HG02885 (cell line): ENCODE data around the gene SDR42E1.
"Not testable (repeated sequence)": the region's sequence is repeated elsewhere in the genome, so short reads cannot be mapped to it uniquely, and the experiment has no call there.

Source experiments
- ATAC-seq: cut with Tn5 transposase; IDR thresholded peaks from one replicate; pipeline ENCODE4 v1.9.1; 2021; ENCODE audit warnings: mild to moderate bottlenecking; ENCODE audit not compliant: unreplicated experiment, poor library complexity

The SDR42E1 gene

DNA sequence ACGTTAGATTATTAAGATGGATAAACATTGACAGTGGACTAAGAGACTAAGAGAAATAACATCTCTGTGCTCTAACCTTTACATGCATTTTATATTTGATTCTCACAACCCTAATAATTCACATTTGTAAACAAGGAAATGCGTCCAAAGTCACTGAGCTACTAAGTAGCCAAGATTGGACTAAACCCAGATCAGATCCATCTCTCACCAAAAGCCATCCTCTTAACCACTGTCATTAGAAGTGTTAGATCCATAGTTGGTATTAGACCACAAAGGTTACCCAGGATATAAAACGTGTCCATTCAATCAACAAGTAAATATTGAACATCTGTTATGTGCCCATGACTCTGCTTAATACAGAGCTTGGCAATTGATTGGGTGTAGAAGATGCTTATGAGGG is 29.0 kb upstream of the SDR42E1 start:
- ATAC-seq: no peak

DNA sequence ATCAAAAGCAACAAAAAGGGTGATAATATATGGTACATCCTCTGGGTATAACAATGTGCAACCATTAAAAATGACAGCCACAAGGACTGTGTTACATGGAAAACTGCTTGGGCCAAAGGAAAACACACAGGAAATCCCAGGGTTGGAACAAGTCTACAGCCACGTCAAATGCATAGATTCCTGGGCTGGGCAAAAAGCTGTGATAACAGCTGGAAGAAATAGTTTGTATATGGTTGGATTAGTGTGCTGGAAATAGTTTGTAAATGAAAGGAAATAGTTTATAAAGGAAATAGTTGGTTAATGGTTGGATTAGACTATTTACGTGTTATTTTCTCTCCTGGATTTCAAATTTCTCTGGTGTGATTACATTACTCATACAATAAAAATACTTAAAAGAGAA is 26.4 kb upstream of the SDR42E1 start:
- no peak for ATAC-seq

DNA sequence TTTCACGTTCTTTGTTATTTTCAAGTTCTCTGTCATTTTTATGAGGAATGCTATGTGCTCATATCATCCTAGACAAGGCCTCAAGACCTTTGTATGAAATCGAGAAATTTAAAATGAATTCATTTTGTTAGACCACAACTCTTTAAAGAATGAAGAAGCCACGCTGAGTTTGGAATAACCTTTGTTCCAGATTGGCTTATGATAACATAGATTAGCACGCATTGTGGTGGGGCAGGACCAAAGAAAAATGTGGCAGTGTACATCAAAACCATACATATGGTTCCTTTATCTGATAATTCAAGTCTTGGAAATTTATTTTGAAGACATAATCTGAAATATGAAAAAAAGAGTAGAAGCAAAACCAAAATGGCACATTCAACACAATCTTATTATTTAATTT is 26.0 kb upstream of the SDR42E1 start:
- ATAC-seq: no peak

DNA sequence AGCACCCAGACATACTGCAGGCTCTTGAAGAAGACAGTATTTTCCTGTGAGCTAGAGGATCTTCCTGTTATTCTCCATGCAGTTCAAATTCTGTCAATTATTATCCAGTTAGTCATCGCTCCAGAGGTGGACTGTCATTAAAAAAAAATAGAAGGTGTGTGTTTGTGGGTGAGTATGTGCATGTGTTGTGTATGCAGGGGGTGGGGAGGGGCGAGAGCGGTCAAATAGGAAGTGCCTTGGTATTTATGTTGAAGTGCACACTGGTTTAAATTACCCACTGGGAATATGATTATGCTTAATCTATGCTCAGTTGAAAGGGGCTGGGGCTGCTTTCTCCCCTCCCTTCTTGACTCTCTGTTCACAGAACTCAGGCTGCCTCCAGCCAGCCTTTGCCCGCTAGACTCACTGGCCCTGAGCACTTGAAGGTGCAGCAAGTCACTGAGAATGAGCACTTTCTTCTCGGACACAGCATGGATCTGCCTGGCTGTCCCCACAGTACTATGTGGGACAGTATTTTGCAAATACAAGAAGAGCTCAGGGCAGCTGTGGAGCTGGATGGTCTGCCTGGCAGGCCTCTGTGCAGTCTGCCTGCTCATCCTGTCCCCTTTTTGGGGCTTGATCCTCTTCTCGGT is 23.8 kb upstream of the SDR42E1 start, which contains the start of gene HSD17B2:
TSS of gene HSD17B2 (plus strand) at position 273 of the 632 bp plus-strand sequence. CDS start at position 445, 172 bp downstream.
- ATAC-seq: no peak

DNA sequence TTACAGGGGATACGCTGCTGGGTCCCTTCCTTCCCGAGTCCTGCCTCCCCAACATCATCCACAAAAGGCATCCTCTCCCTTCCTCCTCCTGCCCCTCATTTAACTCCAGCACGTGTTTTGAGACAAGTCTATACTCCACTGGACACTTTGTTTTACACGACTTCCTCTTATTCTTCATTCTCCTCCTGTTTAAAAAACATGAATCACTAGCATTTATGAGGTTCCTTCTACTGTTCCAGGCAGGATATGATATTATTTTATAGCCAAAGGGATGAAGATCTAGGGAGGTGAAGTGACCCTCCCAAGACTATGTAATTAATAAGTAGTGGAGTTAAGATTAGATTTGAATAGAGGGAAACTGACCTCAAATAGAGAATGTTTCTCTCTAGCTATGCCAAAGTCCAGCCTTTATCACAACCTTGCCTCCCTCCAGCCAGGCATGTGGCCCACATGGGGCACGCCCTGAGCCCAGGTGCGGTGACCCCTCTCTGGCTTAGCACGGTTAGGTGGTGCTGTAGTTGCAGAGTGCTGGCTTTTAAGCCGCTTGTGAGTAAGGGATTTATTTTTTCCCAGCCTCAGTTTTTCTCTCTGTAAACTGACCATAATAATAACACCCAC is 22.5 kb upstream of the SDR42E1 start:
- no peak for ATAC-seq

DNA sequence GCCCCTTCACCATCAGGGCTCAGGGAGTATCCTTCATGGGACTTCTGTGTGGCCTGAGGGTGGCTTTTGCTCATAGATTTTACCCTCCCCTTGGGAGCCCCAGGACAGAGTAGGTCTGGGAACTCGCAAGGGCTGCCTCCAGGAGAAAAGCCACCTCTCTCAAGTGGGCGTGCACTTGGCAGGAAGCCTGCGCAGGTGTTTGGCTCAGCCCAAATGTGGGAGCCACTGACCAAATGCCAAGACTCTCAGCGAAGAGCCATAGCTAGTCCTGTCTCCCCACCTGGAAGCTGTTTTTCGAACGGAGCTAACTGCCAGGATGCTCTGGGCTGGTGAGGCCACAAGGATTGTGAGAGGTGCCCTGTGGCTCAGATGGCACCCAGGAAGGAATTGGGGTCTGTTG is 21.7 kb upstream of the SDR42E1 start:
- ATAC-seq: no peak

DNA sequence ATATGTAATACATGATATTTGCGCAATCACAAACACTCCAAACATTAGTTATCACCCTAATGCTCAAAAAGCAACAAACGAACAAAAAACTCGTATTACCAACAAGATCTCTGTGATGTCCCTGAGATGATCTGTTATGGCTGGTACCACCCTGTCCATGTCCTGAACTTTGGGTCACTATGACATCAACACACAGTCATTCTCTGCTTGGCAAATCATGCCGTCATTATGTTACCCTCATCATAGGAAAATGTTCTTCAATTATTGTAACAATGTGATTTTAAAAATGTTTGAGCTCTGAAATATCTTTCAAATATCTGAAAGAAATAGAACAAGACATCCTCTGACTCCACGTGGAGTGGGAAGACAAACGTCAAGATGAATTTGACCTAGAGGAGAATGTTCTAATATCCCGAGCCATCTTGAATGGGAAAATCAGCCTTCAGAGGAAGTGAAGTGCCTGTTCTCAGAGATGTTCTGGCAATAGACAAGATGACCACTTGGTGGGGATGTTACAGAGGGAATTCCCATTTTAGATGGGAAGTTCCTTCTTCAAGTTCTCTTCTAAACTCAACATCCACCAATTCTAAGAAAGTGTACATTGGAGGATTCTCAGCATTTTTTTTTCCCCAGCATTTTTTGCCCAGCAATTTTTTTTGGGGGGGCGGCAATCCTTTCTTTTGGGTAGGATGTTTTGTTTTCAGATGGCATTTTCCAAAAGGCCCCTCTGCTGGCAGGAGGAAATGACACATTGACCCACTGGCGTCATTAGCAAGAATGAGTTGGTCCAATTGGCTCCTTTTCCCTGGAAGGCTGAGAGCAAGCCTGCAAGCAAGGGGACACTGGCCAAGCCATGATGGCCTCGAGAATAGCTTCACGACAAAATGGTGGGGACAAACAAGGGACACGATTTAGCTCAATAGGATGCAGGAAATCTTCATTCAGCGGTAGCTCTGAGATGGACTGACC is 20.1 kb upstream of the SDR42E1 start:
- ATAC-seq: no peak

DNA sequence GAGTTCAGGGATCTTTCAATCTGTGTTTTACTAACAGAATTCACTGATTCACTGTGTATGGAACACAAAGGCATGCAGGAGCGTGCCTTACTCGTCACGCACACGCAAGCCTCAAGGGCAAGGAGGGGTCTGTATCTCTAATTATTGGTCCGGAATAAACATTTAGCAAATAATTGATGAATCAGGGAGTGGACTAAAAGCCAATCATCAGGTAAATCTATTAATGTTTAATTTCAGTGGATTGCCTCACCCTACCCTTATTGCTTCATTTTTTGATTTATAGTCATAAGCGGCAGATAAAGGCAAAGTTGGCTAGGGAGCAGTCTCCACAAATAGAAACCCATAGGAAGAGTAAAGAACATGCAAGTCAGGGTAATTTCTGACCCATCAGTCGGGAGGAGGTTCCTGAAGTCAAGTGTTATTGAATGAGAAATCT is 16.4 kb upstream of the SDR42E1 start:
- ATAC-seq: no peak

DNA sequence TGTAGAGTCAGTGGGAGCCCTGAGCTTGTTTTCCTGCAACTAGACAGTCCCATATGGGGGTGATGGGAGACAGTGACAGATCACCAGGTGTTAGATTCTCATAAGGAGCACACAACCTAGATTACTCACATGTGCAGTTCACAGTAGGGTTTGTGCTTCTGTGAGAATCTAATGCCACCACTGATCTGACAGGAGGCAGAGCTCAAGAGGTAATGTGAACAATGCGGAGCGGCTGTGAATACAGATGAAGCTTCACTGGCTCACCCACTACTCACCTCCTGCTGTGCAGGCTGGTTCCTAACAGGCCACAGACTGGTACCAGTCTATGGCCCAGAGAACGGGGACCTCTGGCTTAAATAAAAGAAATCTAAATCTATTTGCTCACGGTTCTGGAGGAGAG is 13.6 kb upstream of the SDR42E1 start:
- no peak for ATAC-seq

DNA sequence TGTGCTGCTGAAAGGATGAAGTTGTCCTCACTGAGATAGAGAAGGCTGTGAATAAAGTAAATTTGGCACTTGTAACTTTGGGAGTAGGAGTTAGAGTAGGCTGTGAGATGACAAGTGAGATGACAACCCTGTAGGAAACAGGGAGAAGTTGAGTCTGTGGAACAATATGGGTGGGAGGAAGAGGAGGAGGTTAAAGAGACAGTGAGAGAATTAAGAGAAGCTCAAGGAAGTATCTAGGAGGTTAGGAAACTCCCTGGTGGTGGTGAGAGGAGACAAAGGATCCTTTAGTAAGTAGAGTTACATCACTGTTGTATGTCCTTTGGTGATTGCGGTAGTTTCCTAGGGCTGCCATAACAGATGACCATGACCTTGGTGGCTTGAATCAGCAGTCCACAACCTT is 13.0 kb upstream of the SDR42E1 start:
- ATAC-seq: no peak

DNA sequence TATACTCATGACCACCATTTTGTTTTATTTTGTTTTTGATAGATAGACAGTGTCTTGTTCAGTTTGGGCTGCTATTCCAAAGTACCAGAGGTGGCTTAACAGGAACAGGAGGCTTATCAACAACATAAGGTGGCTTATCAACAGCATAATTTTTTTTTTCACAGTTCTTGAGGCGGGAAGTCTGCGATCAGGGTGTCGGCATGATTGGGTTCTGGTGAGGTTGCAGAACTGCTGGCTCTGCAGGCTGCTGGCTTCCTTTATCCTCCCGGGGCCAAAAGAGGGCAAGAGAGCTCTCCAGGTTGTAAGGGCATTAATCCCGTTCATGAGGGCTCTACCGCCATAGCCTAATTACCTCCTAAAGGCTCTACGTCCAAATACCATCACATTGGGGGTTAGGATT is 11.9 kb upstream of the SDR42E1 start:
- ATAC-seq: no peak

DNA sequence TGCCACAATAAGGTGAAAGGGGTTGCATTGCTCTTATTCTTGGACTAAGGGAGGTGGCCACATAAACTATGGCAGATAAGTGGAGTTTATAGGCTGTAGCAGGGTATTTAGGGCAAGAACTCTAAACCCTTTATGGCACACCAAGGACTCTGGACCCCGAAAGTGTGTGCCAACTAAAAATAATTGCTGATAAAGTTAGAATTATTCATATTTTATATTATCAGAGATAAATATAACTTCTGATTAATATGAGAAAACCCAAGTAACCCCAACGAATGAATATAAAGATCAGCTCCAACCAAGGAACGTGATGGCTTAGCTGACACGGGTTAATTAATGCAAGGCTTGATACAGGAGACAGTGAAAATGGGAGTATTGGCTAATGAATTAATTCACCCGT is 8.8 kb upstream of the SDR42E1 start:
- ATAC-seq: no peak

DNA sequence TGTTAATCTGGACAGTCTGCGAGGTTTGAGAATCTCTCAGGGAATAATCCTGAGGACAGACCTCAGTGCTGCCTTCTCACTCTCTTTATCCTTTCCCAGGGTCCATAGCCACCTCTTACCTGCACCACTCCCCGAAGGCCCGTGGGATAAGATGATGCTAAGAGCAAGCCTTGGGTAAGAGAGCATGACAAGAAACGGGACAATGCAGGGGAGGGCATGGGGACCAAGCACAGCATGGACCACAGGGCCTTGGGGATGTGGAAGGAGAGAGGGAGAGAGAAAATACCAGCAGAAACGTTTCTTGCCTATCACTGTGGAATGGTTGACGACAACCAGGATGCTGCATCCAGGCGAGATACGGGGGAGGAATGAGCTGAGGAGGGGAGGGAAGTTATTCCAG is 8.3 kb upstream of the SDR42E1 start:
- ATAC-seq: no peak

DNA sequence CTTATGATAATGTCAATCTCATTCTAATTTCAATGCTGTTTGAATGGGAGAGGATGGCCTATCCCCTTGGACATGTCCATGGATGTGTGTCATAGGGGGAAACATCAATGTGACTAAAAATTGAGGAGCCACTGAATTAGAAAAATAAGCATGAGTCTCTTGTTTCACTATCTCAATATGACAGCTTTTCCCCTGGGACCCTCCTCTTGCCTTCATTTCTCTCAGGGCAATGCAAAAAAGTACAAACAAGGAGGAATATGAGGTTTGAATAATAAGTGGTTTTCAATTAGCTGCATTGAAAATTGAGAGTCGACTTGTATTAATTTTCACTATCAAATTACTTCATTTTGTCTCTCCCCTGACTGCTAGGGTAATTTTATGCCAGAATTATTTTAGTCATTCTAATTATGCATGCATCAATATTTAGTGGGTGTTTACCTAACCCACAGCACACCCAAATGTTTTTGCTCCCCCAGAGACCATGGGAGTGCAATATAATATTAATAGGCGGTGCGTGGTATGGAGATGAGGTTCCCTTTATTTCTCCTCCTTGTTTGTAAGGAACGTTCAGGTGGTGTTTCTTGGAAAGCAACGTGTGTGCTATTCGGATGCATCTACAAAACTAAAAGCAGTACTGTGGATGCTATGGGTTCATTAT is 6.8 kb upstream of the SDR42E1 start:
- no peak for ATAC-seq

DNA sequence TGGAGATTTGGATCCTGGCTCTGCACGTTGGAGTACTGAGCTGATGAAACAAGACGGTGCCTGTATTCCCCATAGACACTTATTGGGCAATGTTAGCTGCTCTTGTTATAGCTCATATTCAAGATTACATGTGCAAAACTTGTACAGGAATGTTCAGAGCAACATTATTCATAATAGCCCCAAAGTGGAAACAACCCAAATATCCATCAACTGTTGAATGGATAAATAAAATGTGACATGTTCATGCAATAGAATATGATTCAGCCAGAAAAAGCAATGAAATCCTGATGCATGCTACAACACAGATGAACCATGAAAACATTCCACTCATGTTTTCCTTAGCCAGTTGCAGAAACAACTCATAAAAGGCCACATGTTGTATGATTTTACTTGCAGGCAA is 5.7 kb upstream of the SDR42E1 start:
- no peak for ATAC-seq

DNA sequence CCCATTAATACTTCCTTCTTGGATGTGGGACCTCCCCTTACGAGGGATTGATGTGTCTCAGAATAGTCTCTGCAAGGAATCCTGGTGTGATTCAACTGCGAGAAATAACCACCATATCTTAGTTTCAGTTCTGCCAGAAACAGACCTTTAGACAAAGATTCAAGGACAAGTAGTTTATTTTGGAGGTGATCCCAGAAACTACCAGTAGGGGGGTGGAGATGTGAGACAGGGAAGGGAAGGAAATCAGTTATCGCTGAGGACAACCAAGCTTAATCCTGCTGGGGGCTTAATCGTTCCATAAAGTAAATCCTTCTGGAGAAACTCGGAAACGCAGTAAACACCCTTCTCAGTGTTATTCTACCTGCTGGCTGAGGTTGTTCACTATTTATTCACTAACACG is 5.0 kb upstream of the SDR42E1 start:
- ATAC-seq: no peak

DNA sequence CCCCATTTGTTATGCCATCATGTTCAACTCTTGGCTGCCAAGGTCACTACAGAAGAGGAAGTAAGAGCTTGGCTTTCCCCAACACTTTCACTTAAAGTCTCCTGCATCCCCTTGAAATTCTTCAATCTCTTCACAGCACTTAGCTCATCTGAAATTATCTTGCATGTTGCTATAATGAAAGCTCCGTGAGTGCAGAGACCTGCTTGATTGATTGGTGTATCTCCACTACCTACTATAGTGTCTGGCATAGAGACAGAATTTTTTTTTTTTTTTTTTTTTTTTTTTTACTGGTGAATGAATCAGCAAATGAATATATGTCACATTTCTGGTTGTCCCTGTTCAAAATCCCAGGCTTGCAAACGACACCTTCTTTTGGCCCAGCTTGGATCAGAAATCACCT is 1.9 kb upstream of the SDR42E1 start:
- no peak for ATAC-seq

DNA sequence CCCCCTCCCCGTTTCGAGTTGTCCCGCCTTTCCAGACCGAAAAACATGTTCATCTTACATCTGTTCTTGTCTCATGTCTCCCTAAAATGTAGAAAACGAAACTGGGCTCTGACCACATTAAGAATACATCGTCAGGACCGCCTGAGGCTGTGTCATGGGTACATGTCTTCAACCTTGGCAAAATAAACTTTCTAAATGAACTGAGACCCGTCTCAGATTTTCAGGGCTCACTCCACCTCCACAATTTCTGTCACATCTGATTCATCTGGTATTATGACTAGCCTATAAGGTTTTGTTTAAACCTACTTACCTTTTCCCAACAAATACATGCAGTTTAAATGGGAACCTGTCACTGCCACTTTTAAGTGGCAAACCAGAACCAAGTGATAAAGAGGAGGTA is 621 bp downstream of the SDR42E1 start:
- no peak for ATAC-seq

DNA sequence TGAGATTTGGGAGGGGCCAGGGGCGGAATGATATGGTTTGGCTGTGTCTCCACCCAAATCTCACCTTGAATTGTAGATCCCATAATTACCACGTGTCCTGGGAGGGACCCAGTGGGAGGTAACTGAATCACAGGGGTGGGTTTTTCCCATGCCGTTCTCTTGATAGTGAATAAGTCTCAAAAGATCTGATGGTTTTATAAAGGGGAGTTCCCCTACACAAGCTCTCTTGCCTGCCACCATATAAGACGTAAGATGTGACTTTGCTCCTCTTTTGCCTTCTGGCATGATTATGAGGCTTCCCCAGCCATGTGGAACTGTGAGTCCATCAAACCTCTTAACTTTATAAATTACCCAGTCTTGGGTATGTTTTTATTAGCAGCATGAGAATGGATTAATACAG is 1.5 kb downstream of the SDR42E1 start:
- ATAC-seq: not testable (repeated sequence)

DNA sequence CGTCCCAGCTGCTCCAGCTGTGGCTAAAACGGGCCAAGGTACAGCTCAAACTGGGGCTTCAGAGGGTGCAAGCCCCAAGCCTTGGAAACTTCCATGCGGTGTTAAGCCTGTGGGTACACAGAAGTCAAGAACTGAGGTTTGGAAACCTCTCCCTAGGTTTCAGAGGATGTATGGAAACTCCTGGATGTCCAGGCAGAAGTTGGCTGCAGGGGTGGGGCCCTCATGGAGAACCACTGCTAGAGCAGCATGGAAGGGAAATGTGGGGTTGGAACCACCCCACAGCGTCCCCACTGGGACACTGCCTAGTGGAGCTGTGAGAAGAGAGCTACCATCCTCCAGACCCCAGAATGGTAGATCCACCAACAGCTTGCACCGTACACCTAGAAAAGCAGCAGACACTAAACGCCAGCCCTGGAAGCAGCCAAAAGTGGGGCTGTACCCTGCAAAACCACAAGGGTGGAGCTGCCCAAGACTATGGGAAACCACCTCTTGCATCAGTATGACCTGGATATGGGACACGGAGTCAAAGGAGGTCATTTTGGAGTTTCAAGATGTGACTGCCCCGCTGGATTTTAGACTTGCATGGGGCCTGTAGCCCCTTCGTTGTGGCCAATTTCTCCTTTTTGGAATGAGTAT is 2.2 kb downstream of the SDR42E1 start:
- no peak for ATAC-seq
